Stimulated activated CD4-positive, alpha-beta T cell treated with anti-CD3 and anti-CD28 coated beads, TNF-alpha, amount 100 ng/mL, for 48 hours (primary cell): ENCODE data around the gene HIPK4.
"Not testable (repeated sequence)": the region's sequence is repeated elsewhere in the genome, so short reads cannot be mapped to it uniquely, and the experiment has no call there.

Experiments used
- DNase-seq, 3 donors: peaks; one replicate each; pipeline ENCODE4 v3.0.0-alpha.2; 2020; ENCODE audit warnings: low read depth in 3 of 3

Gene HIPK4

GRCh38 chr19:40416918-40417642 lies 27.1 kb upstream of the HIPK4 start:
- DNase-seq, result no peak

- DNase-seq, result no peak
These were observed 25.8 kb upstream of the HIPK4 start for GRCh38 chr19:40415768-40416167.

- no peak for DNase-seq
These were observed 24.9 kb upstream of the HIPK4 start for GRCh38 chr19:40414542-40415535.

DNA sequence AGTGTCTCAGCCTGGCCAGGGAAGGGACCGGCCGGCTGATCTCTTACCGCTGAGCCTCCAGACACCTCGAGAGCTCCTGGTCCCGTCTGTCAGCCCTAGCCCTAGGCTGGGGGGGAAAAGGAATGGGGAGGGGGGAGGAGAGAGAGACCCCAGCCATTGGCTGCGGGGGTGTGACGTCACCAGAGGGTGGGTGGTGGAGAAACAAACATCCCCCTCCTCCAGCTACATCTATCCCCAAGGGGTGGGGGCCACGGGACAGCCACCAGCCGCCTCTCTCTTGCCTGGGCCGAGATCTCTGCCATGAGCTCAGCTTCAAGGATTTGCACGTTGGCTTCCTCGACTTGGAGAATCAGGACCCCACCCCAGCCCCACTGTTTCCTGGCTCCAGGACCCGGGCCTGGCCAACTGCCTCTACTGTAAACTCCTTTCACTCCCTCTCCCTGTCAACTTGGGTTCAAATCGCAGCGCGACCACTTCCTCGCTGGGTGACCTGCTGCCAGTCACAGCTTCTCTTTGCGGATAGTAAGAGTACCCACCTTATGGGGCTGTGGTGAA lies 23.4 kb upstream of the HIPK4 start, which contains the start of gene PRX:
TSS of gene PRX (minus strand) at position 88 of the 555 bp plus-strand sequence. CDS start 5,446 bp downstream, outside the sequence.
- DNase-seq, result no peak

DNA sequence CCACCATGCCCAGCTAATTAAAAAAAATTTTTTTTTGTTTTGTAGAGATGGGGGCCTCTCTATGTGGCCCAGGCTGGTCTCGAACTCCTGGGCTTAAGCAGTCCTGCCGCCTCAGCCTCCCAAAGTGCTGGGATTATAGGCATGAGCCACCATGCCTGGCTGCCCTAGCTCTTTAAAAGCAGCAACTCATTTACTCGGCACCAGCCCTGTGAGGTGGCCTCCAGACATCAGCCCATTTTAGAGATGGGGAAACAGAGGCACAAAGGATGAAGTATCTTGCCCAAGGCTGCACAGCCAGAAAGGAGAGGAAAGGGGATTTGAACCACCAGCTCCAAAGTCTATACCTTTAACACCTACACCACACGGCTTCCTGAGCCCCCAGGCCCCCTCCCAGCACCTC lies 22.9 kb upstream of the HIPK4 start:
- no peak for DNase-seq

- no peak for DNase-seq
These were observed 22.0 kb upstream of the HIPK4 start for GRCh38 chr19:40411958-40412499.

DNA sequence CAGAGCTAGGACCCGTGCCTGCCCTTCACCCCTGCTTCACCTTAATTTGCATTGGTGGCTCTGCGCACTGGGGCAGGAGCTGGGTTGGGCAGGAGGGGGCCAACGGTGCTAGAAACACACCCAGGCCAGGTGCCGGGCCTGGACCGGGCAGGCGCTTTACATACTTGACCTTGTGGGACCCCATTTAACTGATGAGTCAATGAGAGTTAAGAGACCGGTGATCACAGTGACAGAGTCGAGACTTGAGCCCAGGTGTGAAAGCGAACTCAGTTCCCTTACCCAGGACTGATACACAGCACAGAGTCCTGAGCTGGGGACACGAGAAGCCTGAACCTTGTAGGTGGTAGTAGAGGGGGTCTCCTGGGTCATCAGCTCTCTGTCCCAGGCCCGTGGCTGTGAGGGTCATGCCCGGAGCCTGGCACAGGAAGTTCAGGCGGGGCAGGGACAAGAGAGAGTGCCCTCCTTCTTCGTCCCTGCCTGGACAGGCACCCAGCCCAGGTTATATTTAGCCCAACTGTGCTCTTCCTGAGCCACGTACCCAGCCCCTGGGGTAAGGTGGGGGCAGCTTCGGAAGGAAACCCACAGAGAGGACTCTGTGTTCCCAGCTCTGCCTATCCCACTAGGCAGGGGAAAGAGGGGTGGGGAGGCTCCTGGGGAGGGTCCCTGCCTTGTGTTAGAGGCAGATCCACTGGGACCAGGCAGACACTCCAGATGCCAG lies 21.3 kb upstream of the HIPK4 start:
- DNase-seq, result no peak

GRCh38 chr19:40410030-40410389 lies 20.0 kb upstream of the HIPK4 start:
- no peak for DNase-seq

DNA sequence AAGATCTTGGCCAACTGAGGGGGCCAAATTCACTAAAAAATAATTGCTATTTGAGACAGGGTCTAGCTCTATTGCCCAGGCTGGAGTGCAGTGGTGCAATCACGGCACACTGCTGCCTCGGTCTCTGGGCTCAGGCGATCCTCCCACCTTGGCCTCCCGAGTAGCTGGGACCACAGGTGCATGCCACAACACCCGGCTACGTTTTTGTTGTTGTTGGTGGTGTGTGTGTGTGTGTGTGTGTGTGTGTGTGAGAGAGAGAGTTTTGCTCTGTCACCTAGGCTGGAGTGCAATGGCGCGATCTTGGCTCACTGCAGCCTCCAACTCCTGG lies 18.6 kb upstream of the HIPK4 start:
- not testable (repeated sequence) for DNase-seq

- DNase-seq, result no peak
These were observed 18.0 kb upstream of the HIPK4 start for GRCh38 chr19:40407714-40408597.

- DNase-seq, result peak; percentile 70 to 86 (median 72)
These were observed 13.4 kb upstream of the HIPK4 start for GRCh38 chr19:40403262-40403984.

GRCh38 chr19:40400559-40400958 lies 10.6 kb upstream of the HIPK4 start:
- DNase-seq, result no peak

GRCh38 chr19:40398417-40399131 lies 8.6 kb upstream of the HIPK4 start:
- peak; percentile 39 to 68 (median 65) for DNase-seq

- no peak for DNase-seq
These were observed 7.6 kb upstream of the HIPK4 start for GRCh38 chr19:40397568-40397906.

GRCh38 chr19:40396886-40397567 lies 7.0 kb upstream of the HIPK4 start:
- no peak for DNase-seq

DNA sequence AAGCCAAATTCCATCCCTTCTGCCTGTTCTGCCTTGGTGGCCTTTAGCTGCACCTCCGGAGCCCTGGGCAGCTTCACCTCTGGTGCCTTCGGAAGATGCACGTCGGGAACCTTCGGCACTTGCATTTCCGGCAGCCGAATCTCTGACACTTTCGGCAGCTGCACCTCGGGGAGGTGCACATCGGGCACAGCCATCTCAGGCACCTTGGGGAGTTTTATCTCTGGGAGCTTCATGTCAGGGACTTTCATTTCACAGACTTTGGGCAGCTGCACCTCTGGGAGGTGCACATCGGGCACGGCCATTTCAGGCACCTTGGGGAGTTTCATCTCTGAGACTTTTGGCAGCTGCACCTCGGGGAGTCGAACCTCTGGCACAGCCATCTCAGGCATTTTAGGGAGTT lies 6.0 kb upstream of the HIPK4 start:
- DNase-seq, result no peak

- DNase-seq, result no peak
These were observed 4.8 kb upstream of the HIPK4 start for GRCh38 chr19:40394816-40395210.

DNA sequence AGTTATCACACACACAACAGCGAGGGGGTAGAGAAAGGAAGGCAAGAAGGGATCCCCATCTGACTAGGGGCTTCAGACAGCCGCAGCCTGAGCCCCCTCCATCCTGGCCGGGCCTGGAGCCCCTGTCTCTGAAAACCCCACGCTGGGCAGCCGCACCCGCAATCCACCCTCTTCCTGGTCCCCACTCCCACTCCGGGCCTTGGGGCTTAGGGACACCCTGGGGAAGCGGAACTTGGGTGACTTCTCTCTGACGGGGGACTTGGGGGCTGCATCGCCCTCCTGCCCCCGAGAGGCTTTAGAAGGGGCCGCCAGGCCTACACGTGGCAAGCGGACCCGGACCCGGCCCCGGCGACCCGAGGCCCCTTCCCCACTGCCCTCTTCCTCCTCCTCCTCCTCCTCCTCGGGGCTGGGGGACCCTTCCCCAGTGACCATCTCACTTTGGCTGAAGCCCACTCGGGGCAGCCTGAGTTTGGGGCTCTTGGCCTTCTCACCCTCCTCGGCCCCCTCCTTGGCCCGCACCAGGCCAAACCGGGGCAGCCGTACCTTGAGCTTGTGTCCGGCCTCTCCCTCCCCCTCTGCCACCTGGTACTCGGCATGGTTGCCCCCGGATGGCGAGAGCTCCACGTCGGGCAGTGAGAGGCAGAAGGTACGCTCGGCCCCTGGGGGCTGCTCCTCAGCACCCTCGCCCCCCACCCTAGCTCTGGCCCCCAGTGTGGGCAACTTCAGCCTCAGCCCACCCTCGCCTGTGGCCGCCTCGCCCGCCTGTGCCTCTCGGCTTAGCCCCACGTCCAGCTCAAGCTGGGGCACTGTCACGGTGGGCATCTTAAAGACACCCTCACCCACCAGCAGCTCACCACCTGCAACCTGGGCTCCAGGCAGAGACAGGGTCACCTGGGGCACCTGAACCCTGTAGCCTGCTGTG lies 4.2 kb upstream of the HIPK4 start:
- DNase-seq, result no peak
